Astrocyte of the spinal cord (primary cell): Measurements from ENCODE around the gene ARHGAP15.

Source experiments
- DNase-seq: peaks from one replicate; pipeline ENCODE4 v3.0.0; 2011; ENCODE audit warnings: low read depth, low spot score
- H3K4me3 ChIP-seq: 2 replicates; pipeline ENCODE4 v1.5.1; 2011; ENCODE audit warnings: low read depth, mild to moderate bottlenecking, low read length, moderate library complexity
- CTCF ChIP-seq: IDR thresholded peaks from 2 replicates; pipeline ENCODE4 v1.5.1; 2012; ENCODE audit warnings: low read depth, mild to moderate bottlenecking, low read length, inconsistent platforms
- in situ Hi-C: cut with HindIII; loops from 2 replicates; pipeline ENCODE4 v1.10.0; 2017; ENCODE audit warnings: low sequenced_read_pairs

ARHGAP15 gene

GRCh38 chr2:143688248-143688647, 559.0 kb downstream of the ARHGAP15 start:
- no peak for TF ChIP-seq CTCF
- in situ Hi-C loops: no loop called here
- DNase-seq: no peak
- H3K4me3 ChIP-seq: no peak overlapping the region

GRCh38 chr2:143688815-143689214, 559.6 kb downstream of the ARHGAP15 start:
- TF ChIP-seq CTCF: no peak
- no peak overlapping the region for H3K4me3 ChIP-seq
- no peak for DNase-seq
- in situ Hi-C loops: no loop called here

GRCh38 chr2:143689541-143689940, 560.3 kb downstream of the ARHGAP15 start:
- in situ Hi-C loops: no loop called here
- no peak overlapping the region for H3K4me3 ChIP-seq
- TF ChIP-seq CTCF: no peak
- no peak for DNase-seq

- DNase-seq: no peak
- in situ Hi-C loops: no loop called here
- TF ChIP-seq CTCF: no peak
These were observed 561.0 kb downstream of the ARHGAP15 start for GRCh38 chr2:143690235-143690634.

GRCh38 chr2:143691121-143691520, 561.9 kb downstream of the ARHGAP15 start:
- H3K4me3 ChIP-seq: no peak overlapping the region
- TF ChIP-seq CTCF: no peak
- in situ Hi-C loops: no loop called here
- DNase-seq: no peak

More at GRCh38 chr2:143690235-143690634, 561.0 kb downstream of the ARHGAP15 start:
- no peak overlapping the region for H3K4me3 ChIP-seq

- no peak for TF ChIP-seq CTCF
- DNase-seq: no peak
- no peak overlapping the region for H3K4me3 ChIP-seq
- in situ Hi-C loops: no loop called here
These were observed 562.9 kb downstream of the ARHGAP15 start for GRCh38 chr2:143692162-143692561.

GRCh38 chr2:143692967-143693366, 563.7 kb downstream of the ARHGAP15 start:
- H3K4me3 ChIP-seq: no peak overlapping the region
- no peak for DNase-seq
- in situ Hi-C loops: no loop called here
- no peak for TF ChIP-seq CTCF
